GM12878 (cell line): Measurements from ENCODE around the gene LDLRAD4. TPM values are rescaled to one million over a fixed set of nuclear protein-coding genes. Genes with fewer than 3 reads are reported as not detected.

Source experiments
- ATAC-seq: fragments of 200-7000 bp; cut with Tn5 transposase; 3 replicates; pipeline ENCODE4 v1.9.1; 2020; ENCODE audit warnings: mild to moderate bottlenecking, moderate library complexity
- BruUV-seq: library from RNA; stranded (reverse); fragments of 400-500 nt; replicated peaks from 2 replicates; lab custom pipeline; 2021; lab: Mats Ljungman, UMichigan
- CTCF ChIA-PET: fragments of 300-600 bp; sonication (Branson Sonifier 250); formaldehyde crosslinking; extraction: SDS; loops from one replicate; lab custom pipeline; 2021; ENCODE audit warnings: inconsistent platforms; lab: Yijun Ruan, JAX
- POLR2A ChIA-PET: fragments of 350-600 bp; formaldehyde crosslinking; extraction: SDS; loops from one replicate; lab custom pipeline; 2021; ENCODE audit warnings: inconsistent platforms; lab: Charles Lee
- RAD21 ChIA-PET: fragments of 300-600 bp; sonication (Branson Sonifier 250); formaldehyde crosslinking; loops from one replicate; lab custom pipeline; 2023; ENCODE audit warnings: antibody characterized with exemption; ENCODE audit not compliant: unreplicated experiment; lab: Charles Lee
- SMC1A ChIA-PET: fragments of 300-600 bp; sonication (Branson Sonifier 250); formaldehyde crosslinking; loops from one replicate; lab custom pipeline; 2023; ENCODE audit not compliant: unreplicated experiment, uncharacterized antibody; lab: Charles Lee
- DNase-seq: peaks from one replicate; pipeline ENCODE4 v3.0.0-alpha.2; 2011; ENCODE audit warnings: low read depth, low spot score
- FAIRE-seq: peaks from 3 replicates; lab custom pipeline; 2011; peaks lifted over from hg19 to GRCh38; lab: Jason Lieb, UNC
- H2AFZ ChIP-seq: 2 replicates; pipeline ENCODE4 v1.6.0; 2011; ENCODE audit warnings: low read depth, low read length, control low read depth; ENCODE audit not compliant: control insufficient read depth
- H3K27ac ChIP-seq: 2 replicates; pipeline ENCODE4 v1.5.1; 2011; ENCODE audit warnings: control low read depth; ENCODE audit not compliant: control insufficient read depth, insufficient read depth
- H3K27me3 ChIP-seq, 2 experiments: replicated peaks in 1 of 2; 2 replicates each; pipeline versions ENCODE4 v1.6.0 to v1.6.1; 2011; ENCODE audit warnings: low read length in 1 of 2; ENCODE audit not compliant: control insufficient read depth in 2 of 2, insufficient read depth in 2 of 2
- H3K36me3 ChIP-seq, 2 experiments: 2 replicates each; pipeline ENCODE4 v1.5.1; 2011; ENCODE audit warnings: low read length in 1 of 2; ENCODE audit not compliant: control insufficient read depth in 2 of 2, insufficient read depth in 2 of 2
- H3K4me1 ChIP-seq: 2 replicates; pipeline ENCODE4 v1.6.1; 2011; ENCODE audit warnings: mild to moderate bottlenecking, low read length, moderate library complexity, mixed read lengths; ENCODE audit not compliant: control insufficient read depth, insufficient read depth
- H3K4me2 ChIP-seq: 2 replicates; pipeline ENCODE4 v1.6.0; 2011; ENCODE audit warnings: control low read depth; ENCODE audit not compliant: control insufficient read depth, insufficient read depth
- H3K4me3 ChIP-seq: fragments of 200-600 bp; sonication (generic); 2 replicates; pipeline ENCODE4 v1.5.1; 2016
- H3K79me2 ChIP-seq: 2 replicates; pipeline ENCODE4 v1.6.0; 2011; ENCODE audit warnings: low read length; ENCODE audit not compliant: control insufficient read depth, insufficient read depth
- H3K9ac ChIP-seq: 2 replicates; pipeline ENCODE4 v1.8.0; 2011; ENCODE audit warnings: low read length, control low read depth, mixed read lengths; ENCODE audit not compliant: control insufficient read depth, insufficient read depth
- H3K9me3 ChIP-seq: replicated peaks from 3 replicates; pipeline ENCODE4 v1.5.1; 2011; ENCODE audit warnings: mild to moderate bottlenecking, low read length; ENCODE audit not compliant: control insufficient read depth, insufficient read depth
- H4K20me1 ChIP-seq: 2 replicates; pipeline ENCODE4 v1.6.0; 2011; ENCODE audit not compliant: control insufficient read depth, insufficient read depth
- ATF2 ChIP-seq: IDR thresholded peaks from 2 replicates; pipeline ENCODE4 v1.6.1; 2012; ENCODE audit warnings: low read length, inconsistent platforms
- CEBPZ ChIP-seq: fragments of 150-350 bp; IDR thresholded peaks from 2 replicates; pipeline ENCODE4 v1.6.1; 2016; ENCODE audit warnings: low read depth, low read length
- EZH2 ChIP-seq: IDR thresholded peaks from 2 replicates; pipeline ENCODE4 v1.6.1; 2012; ENCODE audit warnings: low read depth, mild to moderate bottlenecking, control low read depth, inconsistent platforms, low read length, borderline replicate concordance; ENCODE audit not compliant: control insufficient read depth
- FOXM1 ChIP-seq: IDR thresholded peaks from 2 replicates; pipeline ENCODE4 v1.6.1; 2012; ENCODE audit warnings: low read depth, mild to moderate bottlenecking, inconsistent platforms, low read length, moderate library complexity
- HDAC2 ChIP-seq: fragments of 200-600 bp; sonication (generic); IDR thresholded peaks from 2 replicates; pipeline ENCODE4 v1.6.1; 2017
- HDAC6 ChIP-seq: fragments of 200-600 bp; sonication (generic); IDR thresholded peaks from one replicate; pipeline ENCODE4 v1.8.0; 2017; ENCODE audit warnings: antibody characterized with exemption; ENCODE audit not compliant: unreplicated experiment
- REST ChIP-seq: IDR thresholded peaks from 2 replicates; pipeline ENCODE4 v1.6.1; 2012; ENCODE audit warnings: mild to moderate bottlenecking, low read depth, low read length
- STAT3 ChIP-seq: IDR thresholded peaks from 2 replicates; pipeline ENCODE4 v1.6.1; 2011; ENCODE audit warnings: low read depth, low read length, improper control_type of control experiment
- WGBS: methylation state at CpG from one replicate; pipeline ENCODE4 v1.1.6; 2016; ENCODE audit warnings: low lambda C conversion rate; ENCODE audit not compliant: insufficient replicate concordance, insufficient coverage; ENCODE audit errors: missing lambda C conversion rate; 5-methylcytosine and 5-hydroxymethylcytosine counted together
- in situ Hi-C: fragments of 300-500 bp; cut with MboI; formaldehyde crosslinking; loops from 9 replicates; pipeline ENCODE4 v1.14.3; 2018; ENCODE audit warnings: mixed read lengths
- intact Hi-C: fragments of 100-400 bp; cut with micrococcal nuclease; formaldehyde crosslinking; loops from one replicate; pipeline ENCODE4 v1.14.2; 2022; ENCODE audit not compliant: unreplicated experiment
- polyA plus RNA-seq, 11 experiments: library from polyadenylated mRNA; depleted of rRNA in 4 of 11; unstranded in 6 of 11; stranded (reverse) in 5 of 11; fragments of >200 nt; fragmentation: Nextera tagmentation in 4 of 11; fragmentation: Illumina TruSeq in 1 of 11; extraction: Ambion mirVana in 4 of 11; extraction: Trizol in 1 of 11; gene quantifications; 1 replicate in 1 of 11; 2 replicates in 10 of 11; pipeline versions ENCODE4 v1.2.1 to v1.2.3, GENCODE V29; 2011 to 2016; ENCODE audit warnings: inconsistent platforms in 2 of 11, missing spikeins in 2 of 11, low read depth in 1 of 11
- total RNA-seq, 4 experiments: library from RNA; depleted of rRNA in 3 of 4; stranded (reverse); fragments of >200 nt in 3 of 4; fragmentation: Illumina TruSeq in 1 of 4; extraction: Trizol in 1 of 4; gene quantifications; 2 replicates each; pipeline versions ENCODE4 v1.2.1 to v1.2.3, GENCODE V29; 2013 to 2021

Gene LDLRAD4
- total and polyA plus RNA-seq, 10 of the 15 experiments (the other 5 are each of a cell fraction or from before 2014, with no cell fraction given) = 2.7 to 16.8 (median 11.2) TPM

- BruUV-seq = no TSS peak
- no peak for TF ChIP-seq EZH2
- TF ChIP-seq ATF2 = no peak
- TF ChIP-seq REST = no peak
- TF ChIP-seq STAT3 = no peak
- TF ChIP-seq HDAC2 = no peak
- no peak for TF ChIP-seq HDAC6
- no peak for TF ChIP-seq CEBPZ
- no peak for TF ChIP-seq FOXM1
- TF ChIP-seq, all 136 proteins: peak for 0
- Histone ChIP-seq H3K27me3 (peaks cover 0 to 1% of the 10 kb centered on the region in 2 experiments; a peak in 1 of 4 replicates), H3K36me3 (no peaks in the 10 kb centered on the region), H3K4me2 (no peak overlapping the region), H3K9me3 (no peaks in the 10 kb centered on the region), H3K27ac (no peak overlapping the region), H4K20me1 (no peaks in the 10 kb centered on the region), H3K9ac (no peak overlapping the region), H3K4me3 (no peak overlapping the region), H3K79me2 (no peaks in the 10 kb centered on the region), H3K4me1 (no peaks in the 10 kb centered on the region), H2AFZ (no peak overlapping the region)
- no peak for DNase-seq
- POLR2A ChIA-PET = interaction anchor here (1.1 kb wide), 1 partner anchor 26 kb away, joined by 3 read pairs; no protein-coding TSS in a partner anchor
- intact Hi-C loops = no loop called here
- WGBS = 34% methylated on average over 10 of the region's 10 CpGs
- SMC1A ChIA-PET = interaction anchor here (0.9 kb wide), 1 partner anchor 11 kb away, joined by 3 read pairs; no protein-coding TSS in a partner anchor
- RAD21 ChIA-PET = no interaction called here
- no peak for FAIRE-seq
- in situ Hi-C loops = no loop called here
- CTCF ChIA-PET = interaction anchor here (1.1 to 4.5 kb wide), 2 partner anchors 9 to 311 kb away, joined by 3 to 26 read pairs; no protein-coding TSS in a partner anchor
- no peak for ATAC-seq
These were observed 308.7 kb downstream of the LDLRAD4 start for GRCh38 chr18:13527256-13527655.
